GM23338 (cell line): ENCODE data around the gene IL1F10.

Experiments
- CTCF ChIP-seq, 2 experiments: fragments of 200-600 bp in 1 of 2; sonication (generic) in 1 of 2; conservative IDR thresholded peaks; 2 replicates each; pipeline versions ENCODE4 v1.5.1 to v1.6.1; 2016 to 2017; ENCODE audit warnings: antibody characterized with exemption in 2 of 2, low read depth in 2 of 2, mild to moderate bottlenecking in 2 of 2, moderate library complexity in 1 of 2
- POLR2AphosphoS5 ChIP-seq: IDR thresholded peaks from 2 replicates; pipeline ENCODE4 v1.6.1; 2016; ENCODE audit warnings: antibody characterized with exemption, low read depth

GRCh38 chr2:113061241-113061640, 6.5 kb upstream of the IL1F10 start:
- no peak for TF ChIP-seq CTCF (conservative IDR thresholded peaks at IDR 0.05; ENCODE audit: low read depth in 2 of 2)
- TF ChIP-seq POLR2AphosphoS5, result no peak
